Thyroid gland (tissue), 4 donors: ENCODE results near the gene ULK4.

Experiments used
- CTCF ChIP-seq, 6 experiments: fragments of 200-600 bp in 3 of 6; fragments of 450-650 bp in 3 of 6; sonication (generic) in 3 of 6; IDR thresholded peaks; one replicate each; pipeline ENCODE4 v1.5.1; 2016 to 2019; ENCODE audit warnings: antibody characterized with exemption in 6 of 6, mild to moderate bottlenecking in 2 of 6, inconsistent platforms in 1 of 6, moderate library complexity in 1 of 6
- POLR2A ChIP-seq, 2 donors: fragments of 450-650 bp; IDR thresholded peaks; one replicate each; pipeline ENCODE4 v1.6.1; 2017; ENCODE audit warnings: antibody characterized with exemption in 2 of 2, mild to moderate bottlenecking in 2 of 2, moderate library complexity in 1 of 2

GRCh38 chr3:41239587-41239986, 722.3 kb downstream of the ULK4 start:
- TF ChIP-seq CTCF (IDR thresholded peaks at IDR 0.05) (no peak), POLR2A (IDR thresholded peaks at IDR 0.05) (no peak)
